HEK293 (cell line): ENCODE results near the gene MCTP1.

Source experiments
- ZNF768 ChIP-seq: fragments of 450-650 bp; formaldehyde crosslinking; IDR thresholded peaks from 2 replicates; pipeline ENCODE4 v1.5.1; 2018; ENCODE audit warnings: missing biosample characterization, mild to moderate bottlenecking, missing genetic modification characterization
- TF ChIP-seq, protein P1 (sequence below): fragments of 450-650 bp; formaldehyde crosslinking; optimal IDR thresholded peaks from 2 replicates; pipeline ENCODE3; 2016; ENCODE audit warnings: missing biosample characterization, mild to moderate bottlenecking, missing genetic modification characterization

DNA sequence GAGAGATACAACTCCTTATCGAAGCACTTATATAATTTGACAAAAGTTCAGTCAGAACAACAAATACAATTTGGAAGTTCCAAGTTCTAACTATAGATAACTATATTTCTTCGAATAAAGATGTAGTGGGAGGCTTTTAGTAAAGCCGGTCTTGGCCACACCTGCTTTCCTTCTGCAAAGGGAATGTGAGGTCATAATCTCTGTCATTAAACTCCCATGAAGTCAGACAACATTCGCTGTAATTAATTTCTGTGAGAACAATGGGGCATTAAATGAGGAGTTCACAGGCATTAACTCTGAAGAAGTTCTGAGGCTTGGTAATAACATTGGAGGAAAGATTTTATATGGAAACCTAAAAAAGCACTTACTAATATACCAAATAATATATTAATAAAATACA, 67.5 kb downstream of the MCTP1 start:
- TF ChIP-seq, protein P1, sequence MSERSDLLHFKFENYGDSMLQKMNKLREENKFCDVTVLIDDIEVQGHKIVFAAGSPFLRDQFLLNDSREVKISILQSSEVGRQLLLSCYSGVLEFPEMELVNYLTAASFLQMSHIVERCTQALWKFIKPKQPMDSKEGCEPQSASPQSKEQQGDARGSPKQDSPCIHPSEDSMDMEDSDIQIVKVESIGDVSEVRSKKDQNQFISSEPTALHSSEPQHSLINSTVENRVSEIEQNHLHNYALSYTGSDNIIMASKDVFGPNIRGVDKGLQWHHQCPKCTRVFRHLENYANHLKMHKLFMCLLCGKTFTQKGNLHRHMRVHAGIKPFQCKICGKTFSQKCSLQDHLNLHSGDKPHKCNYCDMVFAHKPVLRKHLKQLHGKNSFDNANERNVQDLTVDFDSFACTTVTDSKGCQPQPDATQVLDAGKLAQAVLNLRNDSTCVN (tag by site-specific recombination): no peak
- no peak for TF ChIP-seq ZNF768 (tag by site-specific recombination)
